Esophagus mucosa (tissue), 1 donor: ENCODE results near the gene TRPM2. TPM values are rescaled to one million over a fixed set of nuclear protein-coding genes. Genes with fewer than 3 reads are reported as not detected.

Experiments used
- ATAC-seq: fragments of 200-7000 bp; cut with Tn5 transposase; one replicate; pipeline ENCODE4 v1.9.1; 2020
- total RNA-seq: library from RNA; stranded (reverse); gene quantifications from one replicate; pipeline ENCODE4 v1.2.4, GENCODE V29; 2023
- donor health status: DM: yes; HTN: yes; CAD: no.

The TRPM2 gene
- 1.2 TPM for total RNA-seq

GRCh38 chr21:44353191-44353970, at the start of gene TRPM2:
Gene TRPM2 (plus strand): TSS chr21:44353621. CDS start chr21:44353701, 80 bp downstream.
- ATAC-seq = peak; percentile 19

GRCh38 chr21:44304011-44304616, 49.3 kb upstream of the TRPM2 start:
- ATAC-seq = no peak

- peak; percentile 23 for ATAC-seq
These were observed 48.5 kb upstream of the TRPM2 start for GRCh38 chr21:44304877-44305293.

- ATAC-seq = no peak
These were observed 47.7 kb upstream of the TRPM2 start for GRCh38 chr21:44305691-44306090.

GRCh38 chr21:44306936-44307704, 46.3 kb upstream of the TRPM2 start:
- ATAC-seq = no peak

GRCh38 chr21:44310628-44311507, 42.6 kb upstream of the TRPM2 start:
- no peak for ATAC-seq

GRCh38 chr21:44312089-44312488, 41.3 kb upstream of the TRPM2 start:
- no peak for ATAC-seq

GRCh38 chr21:44312716-44313115, 40.7 kb upstream of the TRPM2 start:
- no peak for ATAC-seq

GRCh38 chr21:44313451-44313850, 40.0 kb upstream of the TRPM2 start:
- ATAC-seq = no peak

- no peak for ATAC-seq
These were observed 39.3 kb upstream of the TRPM2 start for GRCh38 chr21:44314128-44314527.

- ATAC-seq = no peak
These were observed 38.9 kb upstream of the TRPM2 start for GRCh38 chr21:44314561-44314960.

- ATAC-seq = peak; percentile 17
These were observed 37.7 kb upstream of the TRPM2 start for GRCh38 chr21:44315691-44316203.

- peak; percentile 3 for ATAC-seq
These were observed 37.0 kb upstream of the TRPM2 start for GRCh38 chr21:44316277-44316900.

GRCh38 chr21:44317241-44317782, 36.1 kb upstream of the TRPM2 start:
- no peak for ATAC-seq

- ATAC-seq = no peak
These were observed 35.5 kb upstream of the TRPM2 start for GRCh38 chr21:44317871-44318270.

- ATAC-seq = no peak
These were observed 34.7 kb upstream of the TRPM2 start for GRCh38 chr21:44318489-44319285.

GRCh38 chr21:44319407-44320065, 33.9 kb upstream of the TRPM2 start:
- no peak for ATAC-seq

- ATAC-seq = no peak
These were observed 32.6 kb upstream of the TRPM2 start for GRCh38 chr21:44320847-44321246.

GRCh38 chr21:44321846-44322450, 31.5 kb upstream of the TRPM2 start:
- no peak for ATAC-seq
